ENCODE data around the gene BNIP3. TPM values are rescaled to one million over a fixed set of nuclear protein-coding genes. Genes with fewer than 3 reads are reported as not detected.

Gene BNIP3
- total and polyA plus RNA-seq, 4 experiments from 2014 or later = 29.8 to 37.0 (median 32.7) TPM

DNA sequence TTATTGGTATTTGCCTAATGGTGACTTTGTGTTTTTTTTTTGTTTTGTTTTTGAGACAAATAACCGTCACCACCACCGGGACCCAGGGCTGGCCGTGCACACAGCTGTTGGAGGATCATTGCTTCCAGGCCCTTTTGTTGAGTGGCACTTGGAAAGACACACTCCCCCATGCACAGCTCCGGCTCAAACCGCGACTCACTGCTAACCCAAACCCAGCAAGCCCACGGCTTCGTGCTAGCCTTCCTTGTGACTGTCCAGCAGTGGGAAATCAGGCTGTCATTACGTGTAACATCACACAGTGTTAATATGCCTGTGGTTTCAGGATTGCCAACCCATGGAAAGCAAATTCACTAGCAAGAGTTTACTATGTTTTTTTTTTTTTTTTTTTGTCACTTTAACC is 17.4 kb downstream of the BNIP3 start:
- ChIA-PET CTCF (ENCODE audit: partially characterized antibody) (interaction anchor here (0.9 kb wide), 1 partner anchor 79 kb away, joined by 3 read pairs; no protein-coding TSS in a partner anchor), POLR2A (ENCODE audit: partially characterized antibody) (no interaction called here)
- H3K36me3 ChIP-seq (ENCODE audit: insufficient read depth, low read length) = no peaks in the 10 kb centered on the region
- no peaks in the 10 kb centered on the region for H3K9me3 ChIP-seq (ENCODE audit: control insufficient read depth in 1 of 2, low read length in 2 of 2)
- Mint-ChIP-seq H3K9me3 (no peaks in the 10 kb centered on the region), H3K4me1 (peaks cover 12 to 31% (median 18%) of the 10 kb centered on the region in 4 donors), H3K4me3 (peak overlapping the region in 2 of 8 donors; percentile 2 to 54), H3K27ac (peak overlapping the region in 1 of 7 donors; percentile 83), H3K27me3 (no peaks in the 10 kb centered on the region), H3K36me3 (peaks cover 9 to 23% of the 10 kb centered on the region in 2 donors)
- no peak for DNase-seq
- peaks cover 13% of the 10 kb centered on the region for H3K4me1 ChIP-seq (ENCODE audit: insufficient read depth, low read length)
- H3K27me3 ChIP-seq (ENCODE audit: insufficient read depth, low read length) = no peaks in the 10 kb centered on the region
- no peak overlapping the region for H3K27ac ChIP-seq (ENCODE audit: low read depth, low read length)
- H3K4me3 ChIP-seq (ENCODE audit: low read length in 2 of 2) = no peak overlapping the region
- intact Hi-C loops (cut with micrococcal nuclease) = no loop called here

DNA sequence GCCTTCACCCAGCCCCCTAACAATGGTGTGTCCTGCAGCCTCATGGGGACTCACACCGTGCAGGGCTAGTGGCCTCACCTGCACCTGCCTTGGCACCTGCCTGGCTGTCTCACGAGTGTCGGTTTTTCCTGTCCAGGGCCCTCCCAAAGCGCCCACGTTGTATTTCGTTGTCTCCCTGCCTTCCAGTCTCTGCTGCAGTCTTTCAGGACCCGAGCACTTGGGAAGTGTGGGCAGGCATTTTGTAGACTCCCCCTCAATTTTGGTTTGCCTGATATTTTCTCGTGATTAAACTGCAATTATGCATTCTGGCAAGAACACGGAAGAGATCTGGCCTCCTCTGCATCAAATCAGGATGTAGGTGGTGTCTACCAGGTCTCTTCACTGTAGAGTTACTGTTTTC is 17.9 kb downstream of the BNIP3 start:
- no peak for DNase-seq
- peaks cover 6 to 21% of the 10 kb centered on the region in 2 donors for H3K36me3 Mint-ChIP-seq
- H3K4me1 Mint-ChIP-seq = peaks cover 12 to 31% (median 18%) of the 10 kb centered on the region in 4 donors
- ChIA-PET POLR2A (ENCODE audit: partially characterized antibody) (no interaction called here), CTCF (ENCODE audit: partially characterized antibody) (interaction anchor here (1.8 kb wide), 1 partner anchor 59 kb away, joined by 4 read pairs; no protein-coding TSS in a partner anchor)
- no peaks in the 10 kb centered on the region for H3K9me3 Mint-ChIP-seq
- H3K27me3 Mint-ChIP-seq = no peaks in the 10 kb centered on the region
- Histone ChIP-seq H3K27me3 (ENCODE audit: insufficient read depth, low read length) (no peaks in the 10 kb centered on the region), H3K9me3 (ENCODE audit: control insufficient read depth in 1 of 2, low read length in 2 of 2) (no peaks in the 10 kb centered on the region), H3K36me3 (ENCODE audit: insufficient read depth, low read length) (no peaks in the 10 kb centered on the region), H3K4me1 (ENCODE audit: insufficient read depth, low read length) (peaks cover 13% of the 10 kb centered on the region), H3K27ac (ENCODE audit: low read depth, low read length) (no peak overlapping the region), H3K4me3 (ENCODE audit: low read length in 2 of 2) (no peak overlapping the region)
- intact Hi-C loops (cut with micrococcal nuclease) = no loop called here
- peak overlapping the region in 5 of 7 donors; percentile 11 to 83 (median 29) for H3K27ac Mint-ChIP-seq
- peak overlapping the region in 1 of 8 donors; percentile 2 for H3K4me3 Mint-ChIP-seq

DNA sequence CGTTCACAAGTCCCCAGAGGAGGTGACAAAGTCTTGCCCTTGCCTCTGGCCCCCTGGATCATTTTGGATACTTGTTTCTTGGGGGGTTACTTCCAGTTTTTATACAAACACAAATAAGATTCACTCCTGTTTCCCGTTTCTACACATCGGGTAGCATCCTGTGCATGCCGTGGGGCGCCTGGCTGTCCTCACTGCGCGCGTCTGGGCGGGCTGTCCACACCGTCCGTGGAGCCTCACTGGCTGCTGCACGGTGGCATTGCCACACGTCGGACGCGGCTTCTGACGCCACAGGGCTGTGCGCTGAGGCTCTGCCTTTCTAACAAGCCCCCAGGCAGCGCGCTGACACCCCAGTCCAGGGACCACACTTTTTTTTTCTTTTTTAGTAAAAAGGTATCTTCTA is 18.4 kb downstream of the BNIP3 start:
- Mint-ChIP-seq H3K4me1 (peaks cover 12 to 31% (median 18%) of the 10 kb centered on the region in 4 donors), H3K4me3 (no peak overlapping the region), H3K9me3 (no peaks in the 10 kb centered on the region), H3K36me3 (peaks cover 4 to 16% of the 10 kb centered on the region in 2 donors), H3K27me3 (no peaks in the 10 kb centered on the region), H3K27ac (no peak overlapping the region)
- H3K27me3 ChIP-seq (ENCODE audit: insufficient read depth, low read length) = no peaks in the 10 kb centered on the region
- no peak overlapping the region for H3K4me3 ChIP-seq (ENCODE audit: low read length in 2 of 2)
- no peaks in the 10 kb centered on the region for H3K9me3 ChIP-seq (ENCODE audit: control insufficient read depth in 1 of 2, low read length in 2 of 2)
- intact Hi-C loops (cut with micrococcal nuclease) = no loop called here
- ChIA-PET POLR2A (ENCODE audit: partially characterized antibody) (interaction anchor here (1.2 kb wide), 1 partner anchor 9 kb away, joined by 4 read pairs; no protein-coding TSS in a partner anchor), CTCF (ENCODE audit: partially characterized antibody) (interaction anchor here (1.8 kb wide), 1 partner anchor 60 kb away, joined by 4 read pairs; no protein-coding TSS in a partner anchor)
- no peak for DNase-seq
- peaks cover 13% of the 10 kb centered on the region for H3K4me1 ChIP-seq (ENCODE audit: insufficient read depth, low read length)
- H3K27ac ChIP-seq (ENCODE audit: low read depth, low read length) = no peak overlapping the region
- H3K36me3 ChIP-seq (ENCODE audit: insufficient read depth, low read length) = no peaks in the 10 kb centered on the region

DNA sequence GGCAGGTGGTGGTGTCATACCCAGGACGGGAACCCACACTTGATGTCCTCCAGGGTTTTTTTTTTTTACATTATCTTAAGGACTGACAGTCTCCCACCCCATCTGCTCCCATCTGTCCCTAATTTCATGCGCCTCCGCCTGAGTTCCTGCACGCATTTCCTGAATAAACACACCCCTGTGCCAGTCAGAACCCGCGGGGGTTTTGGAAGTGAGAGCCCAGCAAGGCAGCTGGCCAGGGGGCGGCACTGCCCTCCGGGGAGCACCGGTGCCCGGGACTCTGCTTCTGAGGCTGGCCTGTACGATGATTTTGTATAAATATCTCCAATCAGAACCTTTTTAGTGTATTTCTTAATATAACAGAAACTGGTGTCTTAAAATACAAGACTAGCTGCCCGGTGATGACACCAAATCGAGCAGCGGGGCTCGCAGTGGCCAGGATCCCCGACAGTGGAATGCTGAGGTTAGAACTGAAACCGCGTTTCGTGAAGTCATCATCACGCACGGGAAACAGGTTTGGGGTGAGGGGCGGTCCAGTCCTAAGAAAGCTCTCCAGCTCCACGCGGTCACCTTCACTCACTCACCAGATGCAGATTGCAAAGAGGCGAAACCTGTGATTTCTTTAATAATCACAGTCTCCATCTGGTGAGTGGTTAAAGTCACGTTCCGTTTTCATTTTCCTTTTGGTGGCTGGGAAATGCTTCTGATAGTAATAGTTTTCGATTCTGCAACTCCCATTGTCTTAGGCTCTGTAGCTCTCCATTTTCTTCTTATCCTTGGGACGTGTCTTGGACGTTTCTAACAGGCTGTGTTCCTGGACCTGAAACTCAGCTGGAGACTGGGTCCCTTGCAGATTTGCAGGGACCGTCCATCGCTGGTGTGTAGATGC is 19.7 kb downstream of the BNIP3 start:
- CTCF ChIA-PET (ENCODE audit: partially characterized antibody) = interaction anchor here (1.8 kb wide), 1 partner anchor 61 kb away, joined by 4 read pairs; no protein-coding TSS in a partner anchor

DNA sequence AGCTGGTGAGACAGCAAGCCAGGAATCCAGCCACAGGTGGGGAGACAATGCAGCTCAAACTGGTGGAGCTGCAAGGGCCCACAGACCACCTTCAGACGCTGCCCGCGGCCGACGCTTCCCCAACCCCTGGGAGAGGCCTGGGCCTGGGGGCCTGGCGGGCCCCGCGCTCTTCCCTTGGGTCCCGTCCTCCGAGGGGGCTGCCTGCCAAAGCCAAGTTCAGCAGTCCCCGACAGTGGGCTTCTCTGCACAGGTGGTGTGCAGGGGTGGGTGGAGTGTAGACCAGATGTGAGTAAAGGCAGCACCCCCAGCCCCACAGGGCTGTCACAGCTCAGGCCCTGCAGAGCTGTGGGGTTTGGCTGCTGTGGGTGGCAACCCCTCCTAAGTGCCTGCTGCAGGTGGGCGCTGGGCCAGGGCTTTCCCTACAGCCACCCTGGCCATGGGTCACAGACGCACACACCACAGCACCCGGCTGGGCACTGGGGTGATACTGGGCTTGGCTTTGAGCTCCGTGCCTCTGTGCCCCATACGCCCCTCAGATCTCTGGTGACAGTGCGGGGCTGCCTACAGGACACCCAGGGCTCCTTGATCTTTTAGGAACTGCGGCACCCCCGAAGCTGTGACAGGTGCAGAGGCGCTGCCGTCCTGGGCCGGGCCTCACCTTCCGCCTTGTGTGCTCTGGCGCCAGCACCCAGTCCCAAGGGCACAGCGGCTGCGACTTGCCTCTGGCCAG is 20.5 kb downstream of the BNIP3 start:
- DNase-seq = no peak
- Mint-ChIP-seq H3K36me3 (peaks cover 18 to 21% of the 10 kb centered on the region in 2 donors), H3K27me3 (no peaks in the 10 kb centered on the region), H3K27ac (no peak overlapping the region), H3K4me1 (peaks cover 12 to 27% (median 18%) of the 10 kb centered on the region in 4 donors), H3K4me3 (no peak overlapping the region), H3K9me3 (no peaks in the 10 kb centered on the region)
- Histone ChIP-seq H3K27me3 (ENCODE audit: insufficient read depth, low read length) (no peaks in the 10 kb centered on the region), H3K4me1 (ENCODE audit: insufficient read depth, low read length) (peaks cover 13% of the 10 kb centered on the region), H3K27ac (ENCODE audit: low read depth, low read length) (no peak overlapping the region), H3K9me3 (ENCODE audit: control insufficient read depth in 1 of 2, low read length in 2 of 2) (no peaks in the 10 kb centered on the region), H3K36me3 (ENCODE audit: insufficient read depth, low read length) (peaks cover 10% of the 10 kb centered on the region), H3K4me3 (ENCODE audit: low read length in 2 of 2) (no peak overlapping the region)
- intact Hi-C loops (cut with micrococcal nuclease) = no loop called here
- ChIA-PET CTCF (ENCODE audit: partially characterized antibody) (interaction anchor here (1.7 kb wide), 1 partner anchor 75 kb away, joined by 4 read pairs; no protein-coding TSS in a partner anchor), POLR2A (ENCODE audit: partially characterized antibody) (interaction anchor here (1.3 kb wide), 1 partner anchor 11 kb away, joined by 4 read pairs; no protein-coding TSS in a partner anchor)

More for the DNA sequence above, 19.7 kb downstream of the BNIP3 start:
- intact Hi-C loops (cut with micrococcal nuclease) = no loop called here
- Mint-ChIP-seq H3K4me3 (peak overlapping the region in 2 of 8 donors; percentile 11 to 45), H3K9me3 (no peaks in the 10 kb centered on the region), H3K27me3 (no peaks in the 10 kb centered on the region), H3K4me1 (peaks cover 12 to 27% (median 18%) of the 10 kb centered on the region in 4 donors), H3K36me3 (peaks cover 14 to 17% of the 10 kb centered on the region in 2 donors), H3K27ac (peak overlapping the region in 2 of 7 donors; percentile 24 to 65)
- H3K36me3 ChIP-seq (ENCODE audit: insufficient read depth, low read length) = peaks cover 3% of the 10 kb centered on the region
- no peak for DNase-seq
- no peak overlapping the region for H3K27ac ChIP-seq (ENCODE audit: low read depth, low read length)
- POLR2A ChIA-PET (ENCODE audit: partially characterized antibody) = interaction anchor here (1.2 kb wide), 1 partner anchor 11 kb away, joined by 4 read pairs; no protein-coding TSS in a partner anchor
- H3K4me1 ChIP-seq (ENCODE audit: insufficient read depth, low read length) = peaks cover 13% of the 10 kb centered on the region
- no peaks in the 10 kb centered on the region for H3K27me3 ChIP-seq (ENCODE audit: insufficient read depth, low read length)
- H3K4me3 ChIP-seq (ENCODE audit: low read length in 2 of 2) = no peak overlapping the region
- no peaks in the 10 kb centered on the region for H3K9me3 ChIP-seq (ENCODE audit: control insufficient read depth in 1 of 2, low read length in 2 of 2)

DNA sequence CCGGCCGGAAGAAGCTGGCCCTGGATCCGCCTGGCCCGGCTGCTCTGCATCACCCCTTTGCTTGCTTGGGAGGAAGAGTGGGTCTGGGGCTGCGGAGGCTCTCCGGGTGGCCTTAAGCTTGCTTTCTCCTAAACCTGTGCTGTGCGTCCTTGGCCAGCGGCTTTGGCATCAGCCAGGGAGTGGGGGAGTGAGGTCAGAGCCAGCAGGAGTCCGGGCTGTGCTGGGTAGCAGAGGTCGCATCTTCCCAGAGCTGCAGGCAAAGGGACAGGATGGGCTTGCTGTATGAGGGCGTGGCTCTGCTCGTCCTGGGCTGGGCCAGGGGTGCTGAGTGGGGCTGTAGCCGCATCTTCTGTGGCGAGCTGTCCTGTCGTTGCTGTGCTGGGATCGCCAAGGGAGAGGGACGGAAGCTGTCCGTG is 21.1 kb downstream of the BNIP3 start:
- Mint-ChIP-seq H3K4me3 (no peak overlapping the region), H3K4me1 (peaks cover 11 to 23% (median 15%) of the 10 kb centered on the region in 4 donors), H3K9me3 (no peaks in the 10 kb centered on the region), H3K36me3 (peaks cover 23 to 26% of the 10 kb centered on the region in 2 donors), H3K27me3 (no peaks in the 10 kb centered on the region), H3K27ac (no peak overlapping the region)
- Histone ChIP-seq H3K36me3 (ENCODE audit: insufficient read depth, low read length) (peaks cover 15% of the 10 kb centered on the region), H3K9me3 (ENCODE audit: control insufficient read depth in 1 of 2, low read length in 2 of 2) (no peaks in the 10 kb centered on the region), H3K4me3 (ENCODE audit: low read length in 2 of 2) (no peak overlapping the region), H3K4me1 (ENCODE audit: insufficient read depth, low read length) (peaks cover 13% of the 10 kb centered on the region), H3K27ac (ENCODE audit: low read depth, low read length) (no peak overlapping the region), H3K27me3 (ENCODE audit: insufficient read depth, low read length) (no peaks in the 10 kb centered on the region)
- ChIA-PET POLR2A (ENCODE audit: partially characterized antibody) (interaction anchor here (1.3 kb wide), 1 partner anchor 12 kb away, joined by 4 read pairs; no protein-coding TSS in a partner anchor), CTCF (ENCODE audit: partially characterized antibody) (interaction anchor here (1.7 kb wide), 1 partner anchor 75 kb away, joined by 4 read pairs; no protein-coding TSS in a partner anchor)
- no peak for DNase-seq
- intact Hi-C loops (cut with micrococcal nuclease) = no loop called here

Measured in CD4-positive, alpha-beta memory T cell (primary cell).